Sigmoid colon (tissue), 3 donors: ENCODE data around the gene CNOT6.
"Not testable (repeated sequence)": the region's sequence is repeated elsewhere in the genome, so short reads cannot be mapped to it uniquely, and the experiment has no call there.

ENCODE experiments used
- CTCF ChIP-seq, 4 experiments: fragments of 450-650 bp in 3 of 4; fragments of 200-600 bp in 1 of 4; IDR thresholded peaks; one replicate each; pipeline ENCODE4 v1.5.1; 2016 to 2019; ENCODE audit warnings: antibody characterized with exemption in 4 of 4, mild to moderate bottlenecking in 3 of 4, moderate library complexity in 2 of 4
- POLR2A ChIP-seq, 2 donors: fragments of 450-650 bp; IDR thresholded peaks; one replicate each; pipeline ENCODE4 v1.6.1; 2016; ENCODE audit warnings: antibody characterized with exemption in 2 of 2, mild to moderate bottlenecking in 2 of 2, moderate library complexity in 2 of 2

GRCh38 chr5:180465052-180465451, 29.1 kb upstream of the CNOT6 start:
- not testable (repeated sequence) for TF ChIP-seq CTCF, POLR2A (IDR thresholded peaks at IDR 0.05)
